GM23338 (cell line): ENCODE data around the gene GALNT7. TPM values are rescaled to one million over a fixed set of nuclear protein-coding genes. Genes with fewer than 3 reads are reported as not detected.

Source experiments
- ATAC-seq: fragments of 200-7000 bp; cut with Tn5 transposase; 3 replicates; pipeline ENCODE4 v1.9.1; 2020
- DNase-seq: peaks from one replicate; pipeline ENCODE4 v3.0.0-alpha.2; 2015; ENCODE audit warnings: low spot score
- H2AFZ ChIP-seq: fragments of 200-600 bp; sonication (generic); 2 replicates; pipeline ENCODE4 v1.8.0; 2016; ENCODE audit warnings: antibody characterized with exemption, mild to moderate bottlenecking, moderate library complexity
- H3F3A ChIP-seq: fragments of 200-600 bp; sonication (generic); replicated peaks from 2 replicates; pipeline ENCODE4 v1.8.0; 2017; ENCODE audit warnings: antibody characterized with exemption, mixed run types, low read depth
- H3K27ac ChIP-seq: fragments of 200-600 bp; sonication (generic); 2 replicates; pipeline ENCODE4 v1.6.1; 2016; ENCODE audit warnings: low read depth
- H3K27me3 ChIP-seq: fragments of 200-600 bp; sonication (generic); 2 replicates; pipeline ENCODE4 v1.8.0; 2016; ENCODE audit warnings: mild to moderate bottlenecking, mixed run types, moderate library complexity; ENCODE audit not compliant: insufficient read depth
- H3K36me3 ChIP-seq: fragments of 200-600 bp; sonication (generic); 2 replicates; pipeline ENCODE4 v1.8.0; 2016; ENCODE audit warnings: mild to moderate bottlenecking; ENCODE audit not compliant: insufficient read depth
- H3K4me1 ChIP-seq: fragments of 200-600 bp; sonication (generic); 2 replicates; pipeline ENCODE4 v1.8.0; 2016; ENCODE audit warnings: mild to moderate bottlenecking, moderate library complexity; ENCODE audit not compliant: insufficient read depth
- H3K4me2 ChIP-seq: fragments of 200-600 bp; sonication (generic); 2 replicates; pipeline ENCODE4 v1.7.1; 2017; ENCODE audit warnings: mixed run types
- H3K4me3 ChIP-seq: fragments of 200-600 bp; sonication (generic); 2 replicates; pipeline ENCODE4 v1.6.1; 2016; ENCODE audit warnings: mixed run types
- H3K79me2 ChIP-seq: fragments of 200-600 bp; sonication (generic); replicated peaks from 2 replicates; pipeline ENCODE4 v1.8.0; 2017; ENCODE audit warnings: mild to moderate bottlenecking; ENCODE audit not compliant: insufficient read depth
- H3K9me2 ChIP-seq: fragments of 200-600 bp; sonication (generic); 2 replicates; pipeline ENCODE4 v1.8.0; 2017; ENCODE audit not compliant: insufficient read depth
- H4K20me1 ChIP-seq: fragments of 200-600 bp; sonication (generic); replicated peaks from 2 replicates; pipeline ENCODE4 v1.8.0; 2017; ENCODE audit warnings: mild to moderate bottlenecking; ENCODE audit not compliant: insufficient read depth
- H3K27ac Mint-ChIP-seq: 2 replicates; pipeline ENCODE4 v1.8.0; 2020; ENCODE audit warnings: inconsistent platforms, mild to moderate bottlenecking, moderate library complexity, mixed read lengths
- H3K27me3 Mint-ChIP-seq: 3 replicates; pipeline ENCODE4 v1.8.0; 2022; ENCODE audit warnings: low read depth, mild to moderate bottlenecking, moderate library complexity, mixed read lengths, inconsistent platforms; ENCODE audit not compliant: insufficient read depth, poor library complexity
- H3K36me3 Mint-ChIP-seq: 3 replicates; pipeline ENCODE4 v1.8.0; 2021; ENCODE audit warnings: low read depth, mild to moderate bottlenecking, inconsistent platforms, moderate library complexity, mixed read lengths
- H3K4me1 Mint-ChIP-seq: 3 replicates; pipeline ENCODE4 v1.8.0; 2020; ENCODE audit warnings: mild to moderate bottlenecking, inconsistent platforms, mixed read lengths
- H3K4me3 Mint-ChIP-seq: 3 replicates; pipeline ENCODE4 v1.8.0; 2021; ENCODE audit warnings: moderate library complexity, mild to moderate bottlenecking, inconsistent platforms, mixed read lengths
- H3K9me3 Mint-ChIP-seq: 3 replicates; pipeline ENCODE4 v1.8.0; 2020; ENCODE audit warnings: moderate library complexity, mild to moderate bottlenecking, inconsistent platforms, mixed read lengths
- CREB1 ChIP-seq: fragments of 250-450 bp; sonication (Bioruptor Pico); IDR thresholded peaks from 2 replicates; pipeline ENCODE4 v1.5.0; 2020; ENCODE audit warnings: low read depth, mild to moderate bottlenecking, moderate library complexity
- EZH2 ChIP-seq: fragments of 200-600 bp; sonication (generic); IDR thresholded peaks from one replicate; pipeline ENCODE4 v1.8.0; 2017; ENCODE audit warnings: antibody characterized with exemption, mild to moderate bottlenecking, low read depth; ENCODE audit not compliant: unreplicated experiment
- EZH2phosphoT487 ChIP-seq: fragments of 200-600 bp; sonication (generic); IDR thresholded peaks from one replicate; pipeline ENCODE4 v1.8.1; 2018; ENCODE audit warnings: antibody characterized with exemption; ENCODE audit not compliant: unreplicated experiment
- JUNB ChIP-seq: IDR thresholded peaks from one replicate; pipeline ENCODE4 v1.6.1; 2016; ENCODE audit warnings: antibody characterized with exemption; ENCODE audit not compliant: unreplicated experiment
- NANOG ChIP-seq: IDR thresholded peaks from 2 replicates; pipeline ENCODE4 v1.6.1; 2016; ENCODE audit warnings: antibody characterized with exemption, borderline replicate concordance
- POLR2AphosphoS5 ChIP-seq: IDR thresholded peaks from 2 replicates; pipeline ENCODE4 v1.6.1; 2016; ENCODE audit warnings: antibody characterized with exemption, low read depth
- STAT1 ChIP-seq: IDR thresholded peaks from one replicate; pipeline ENCODE4 v1.6.1; 2016; ENCODE audit warnings: antibody characterized with exemption; ENCODE audit not compliant: unreplicated experiment
- ZNF114 ChIP-seq: fragments of 250-450 bp; sonication (Bioruptor Pico); IDR thresholded peaks from 2 replicates; pipeline ENCODE4 v1.5.0; 2020; ENCODE audit warnings: mild to moderate bottlenecking, moderate library complexity
- ZNF331 ChIP-seq: fragments of 250-450 bp; sonication (Bioruptor Pico); IDR thresholded peaks from 2 replicates; pipeline ENCODE4 v1.5.0; 2020; ENCODE audit warnings: low read depth, mild to moderate bottlenecking, moderate library complexity
- polyA plus RNA-seq: library from polyadenylated mRNA; unstranded; fragments of >200 nt; fragmentation: Nextera tagmentation; extraction: Ambion mirVana; gene quantifications from 2 replicates; pipeline ENCODE4 v1.2.1, GENCODE V29; 2016
- total RNA-seq: library from RNA; depleted of rRNA; stranded (reverse); fragments of >200 nt; shearing (Covaris generic); gene quantifications from 2 replicates; pipeline ENCODE4 v1.2.3, GENCODE V29; 2014
- TF ChIP-seq, protein P1 (sequence below), 2 experiments: fragments of 200-600 bp in 1 of 2; sonication (generic) in 1 of 2; conservative IDR thresholded peaks; 2 replicates each; pipeline versions ENCODE4 v1.5.1 to v1.6.1; 2016 to 2017; ENCODE audit warnings: antibody characterized with exemption in 2 of 2, low read depth in 2 of 2, mild to moderate bottlenecking in 2 of 2, moderate library complexity in 1 of 2
- TF ChIP-seq, protein P2 (sequence below): IDR thresholded peaks from 2 replicates; pipeline ENCODE4 v1.6.1; 2016; ENCODE audit warnings: antibody characterized with exemption
- TF ChIP-seq, protein P3 (sequence below): IDR thresholded peaks from one replicate; pipeline ENCODE4 v1.6.1; 2018; ENCODE audit warnings: antibody characterized with exemption; ENCODE audit not compliant: unreplicated experiment
- TF ChIP-seq, protein P4 (sequence below): fragments of 250-450 bp; sonication (Bioruptor Pico); IDR thresholded peaks from 2 replicates; pipeline ENCODE4 v1.5.0; 2020; ENCODE audit warnings: mild to moderate bottlenecking, moderate library complexity

The GALNT7 gene
- total and polyA plus RNA-seq, 2 experiments from 2014 or later, result 31.8 to 72.2 TPM

DNA sequence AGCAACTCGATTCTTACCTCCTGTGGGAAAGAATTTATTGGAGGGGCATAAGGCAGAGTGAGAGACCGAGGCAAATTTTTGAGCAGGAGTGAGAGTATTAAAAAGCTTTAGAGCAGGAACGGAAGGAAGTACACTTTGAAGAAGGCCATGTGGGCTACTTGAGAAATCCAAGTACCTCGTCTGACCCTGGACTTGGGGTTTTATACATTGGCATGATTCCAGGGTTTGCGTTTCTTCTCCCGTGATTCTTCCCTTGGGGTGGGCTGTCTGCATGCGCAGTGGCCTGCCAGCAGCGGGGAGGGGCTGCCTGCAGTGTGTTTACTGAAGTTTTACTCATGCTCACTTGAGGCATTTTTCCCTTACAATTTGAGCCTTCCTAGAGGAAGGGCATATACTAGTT is 3.4 kb downstream of the GALNT7 start:
- ATAC-seq (no peak), DNase-seq (no peak)
- H3K36me3 Mint-ChIP-seq, result peaks cover 10% of the 10 kb centered on the region; the same call in 2 of the 3 replicates
- peak overlapping the region; percentile 28; the same call in 1 of the 3 replicates for H3K4me3 Mint-ChIP-seq
- H3K9me3 Mint-ChIP-seq, result peaks cover 3% of the 10 kb centered on the region; the same call in 1 of the 3 replicates
- peak overlapping the region; percentile 97; the same call in 1 of the 2 replicates for H3K4me3 ChIP-seq
- no peaks in the 10 kb centered on the region for H3K27me3 ChIP-seq
- H3K36me3 ChIP-seq, result no peaks in the 10 kb centered on the region
- H3K27ac ChIP-seq, result 0 out of 2 replicates have a peak overlapping the region, but pooled peaks have one; percentile 29
- H3K9me2 ChIP-seq, result no peaks in the 10 kb centered on the region
- H3F3A ChIP-seq, result peaks cover 10% of the 10 kb centered on the region
- TF ChIP-seq, protein P1, sequence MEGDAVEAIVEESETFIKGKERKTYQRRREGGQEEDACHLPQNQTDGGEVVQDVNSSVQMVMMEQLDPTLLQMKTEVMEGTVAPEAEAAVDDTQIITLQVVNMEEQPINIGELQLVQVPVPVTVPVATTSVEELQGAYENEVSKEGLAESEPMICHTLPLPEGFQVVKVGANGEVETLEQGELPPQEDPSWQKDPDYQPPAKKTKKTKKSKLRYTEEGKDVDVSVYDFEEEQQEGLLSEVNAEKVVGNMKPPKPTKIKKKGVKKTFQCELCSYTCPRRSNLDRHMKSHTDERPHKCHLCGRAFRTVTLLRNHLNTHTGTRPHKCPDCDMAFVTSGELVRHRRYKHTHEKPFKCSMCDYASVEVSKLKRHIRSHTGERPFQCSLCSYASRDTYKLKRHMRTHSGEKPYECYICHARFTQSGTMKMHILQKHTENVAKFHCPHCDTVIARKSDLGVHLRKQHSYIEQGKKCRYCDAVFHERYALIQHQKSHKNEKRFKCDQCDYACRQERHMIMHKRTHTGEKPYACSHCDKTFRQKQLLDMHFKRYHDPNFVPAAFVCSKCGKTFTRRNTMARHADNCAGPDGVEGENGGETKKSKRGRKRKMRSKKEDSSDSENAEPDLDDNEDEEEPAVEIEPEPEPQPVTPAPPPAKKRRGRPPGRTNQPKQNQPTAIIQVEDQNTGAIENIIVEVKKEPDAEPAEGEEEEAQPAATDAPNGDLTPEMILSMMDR (conservative IDR thresholded peaks at IDR 0.05; ENCODE audit: low read depth in 2 of 2), result no peak
- no peak for TF ChIP-seq POLR2AphosphoS5
- TF ChIP-seq, protein P2, sequence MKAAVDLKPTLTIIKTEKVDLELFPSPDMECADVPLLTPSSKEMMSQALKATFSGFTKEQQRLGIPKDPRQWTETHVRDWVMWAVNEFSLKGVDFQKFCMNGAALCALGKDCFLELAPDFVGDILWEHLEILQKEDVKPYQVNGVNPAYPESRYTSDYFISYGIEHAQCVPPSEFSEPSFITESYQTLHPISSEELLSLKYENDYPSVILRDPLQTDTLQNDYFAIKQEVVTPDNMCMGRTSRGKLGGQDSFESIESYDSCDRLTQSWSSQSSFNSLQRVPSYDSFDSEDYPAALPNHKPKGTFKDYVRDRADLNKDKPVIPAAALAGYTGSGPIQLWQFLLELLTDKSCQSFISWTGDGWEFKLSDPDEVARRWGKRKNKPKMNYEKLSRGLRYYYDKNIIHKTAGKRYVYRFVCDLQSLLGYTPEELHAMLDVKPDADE, result no peak
- TF ChIP-seq EZH2phosphoT487, result no peak
- TF ChIP-seq, protein P3, sequence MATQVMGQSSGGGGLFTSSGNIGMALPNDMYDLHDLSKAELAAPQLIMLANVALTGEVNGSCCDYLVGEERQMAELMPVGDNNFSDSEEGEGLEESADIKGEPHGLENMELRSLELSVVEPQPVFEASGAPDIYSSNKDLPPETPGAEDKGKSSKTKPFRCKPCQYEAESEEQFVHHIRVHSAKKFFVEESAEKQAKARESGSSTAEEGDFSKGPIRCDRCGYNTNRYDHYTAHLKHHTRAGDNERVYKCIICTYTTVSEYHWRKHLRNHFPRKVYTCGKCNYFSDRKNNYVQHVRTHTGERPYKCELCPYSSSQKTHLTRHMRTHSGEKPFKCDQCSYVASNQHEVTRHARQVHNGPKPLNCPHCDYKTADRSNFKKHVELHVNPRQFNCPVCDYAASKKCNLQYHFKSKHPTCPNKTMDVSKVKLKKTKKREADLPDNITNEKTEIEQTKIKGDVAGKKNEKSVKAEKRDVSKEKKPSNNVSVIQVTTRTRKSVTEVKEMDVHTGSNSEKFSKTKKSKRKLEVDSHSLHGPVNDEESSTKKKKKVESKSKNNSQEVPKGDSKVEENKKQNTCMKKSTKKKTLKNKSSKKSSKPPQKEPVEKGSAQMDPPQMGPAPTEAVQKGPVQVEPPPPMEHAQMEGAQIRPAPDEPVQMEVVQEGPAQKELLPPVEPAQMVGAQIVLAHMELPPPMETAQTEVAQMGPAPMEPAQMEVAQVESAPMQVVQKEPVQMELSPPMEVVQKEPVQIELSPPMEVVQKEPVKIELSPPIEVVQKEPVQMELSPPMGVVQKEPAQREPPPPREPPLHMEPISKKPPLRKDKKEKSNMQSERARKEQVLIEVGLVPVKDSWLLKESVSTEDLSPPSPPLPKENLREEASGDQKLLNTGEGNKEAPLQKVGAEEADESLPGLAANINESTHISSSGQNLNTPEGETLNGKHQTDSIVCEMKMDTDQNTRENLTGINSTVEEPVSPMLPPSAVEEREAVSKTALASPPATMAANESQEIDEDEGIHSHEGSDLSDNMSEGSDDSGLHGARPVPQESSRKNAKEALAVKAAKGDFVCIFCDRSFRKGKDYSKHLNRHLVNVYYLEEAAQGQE, result no peak
- TF ChIP-seq JUNB, result no peak
- no peak for TF ChIP-seq NANOG
- no peak for TF ChIP-seq STAT1
- TF ChIP-seq, protein P4, sequence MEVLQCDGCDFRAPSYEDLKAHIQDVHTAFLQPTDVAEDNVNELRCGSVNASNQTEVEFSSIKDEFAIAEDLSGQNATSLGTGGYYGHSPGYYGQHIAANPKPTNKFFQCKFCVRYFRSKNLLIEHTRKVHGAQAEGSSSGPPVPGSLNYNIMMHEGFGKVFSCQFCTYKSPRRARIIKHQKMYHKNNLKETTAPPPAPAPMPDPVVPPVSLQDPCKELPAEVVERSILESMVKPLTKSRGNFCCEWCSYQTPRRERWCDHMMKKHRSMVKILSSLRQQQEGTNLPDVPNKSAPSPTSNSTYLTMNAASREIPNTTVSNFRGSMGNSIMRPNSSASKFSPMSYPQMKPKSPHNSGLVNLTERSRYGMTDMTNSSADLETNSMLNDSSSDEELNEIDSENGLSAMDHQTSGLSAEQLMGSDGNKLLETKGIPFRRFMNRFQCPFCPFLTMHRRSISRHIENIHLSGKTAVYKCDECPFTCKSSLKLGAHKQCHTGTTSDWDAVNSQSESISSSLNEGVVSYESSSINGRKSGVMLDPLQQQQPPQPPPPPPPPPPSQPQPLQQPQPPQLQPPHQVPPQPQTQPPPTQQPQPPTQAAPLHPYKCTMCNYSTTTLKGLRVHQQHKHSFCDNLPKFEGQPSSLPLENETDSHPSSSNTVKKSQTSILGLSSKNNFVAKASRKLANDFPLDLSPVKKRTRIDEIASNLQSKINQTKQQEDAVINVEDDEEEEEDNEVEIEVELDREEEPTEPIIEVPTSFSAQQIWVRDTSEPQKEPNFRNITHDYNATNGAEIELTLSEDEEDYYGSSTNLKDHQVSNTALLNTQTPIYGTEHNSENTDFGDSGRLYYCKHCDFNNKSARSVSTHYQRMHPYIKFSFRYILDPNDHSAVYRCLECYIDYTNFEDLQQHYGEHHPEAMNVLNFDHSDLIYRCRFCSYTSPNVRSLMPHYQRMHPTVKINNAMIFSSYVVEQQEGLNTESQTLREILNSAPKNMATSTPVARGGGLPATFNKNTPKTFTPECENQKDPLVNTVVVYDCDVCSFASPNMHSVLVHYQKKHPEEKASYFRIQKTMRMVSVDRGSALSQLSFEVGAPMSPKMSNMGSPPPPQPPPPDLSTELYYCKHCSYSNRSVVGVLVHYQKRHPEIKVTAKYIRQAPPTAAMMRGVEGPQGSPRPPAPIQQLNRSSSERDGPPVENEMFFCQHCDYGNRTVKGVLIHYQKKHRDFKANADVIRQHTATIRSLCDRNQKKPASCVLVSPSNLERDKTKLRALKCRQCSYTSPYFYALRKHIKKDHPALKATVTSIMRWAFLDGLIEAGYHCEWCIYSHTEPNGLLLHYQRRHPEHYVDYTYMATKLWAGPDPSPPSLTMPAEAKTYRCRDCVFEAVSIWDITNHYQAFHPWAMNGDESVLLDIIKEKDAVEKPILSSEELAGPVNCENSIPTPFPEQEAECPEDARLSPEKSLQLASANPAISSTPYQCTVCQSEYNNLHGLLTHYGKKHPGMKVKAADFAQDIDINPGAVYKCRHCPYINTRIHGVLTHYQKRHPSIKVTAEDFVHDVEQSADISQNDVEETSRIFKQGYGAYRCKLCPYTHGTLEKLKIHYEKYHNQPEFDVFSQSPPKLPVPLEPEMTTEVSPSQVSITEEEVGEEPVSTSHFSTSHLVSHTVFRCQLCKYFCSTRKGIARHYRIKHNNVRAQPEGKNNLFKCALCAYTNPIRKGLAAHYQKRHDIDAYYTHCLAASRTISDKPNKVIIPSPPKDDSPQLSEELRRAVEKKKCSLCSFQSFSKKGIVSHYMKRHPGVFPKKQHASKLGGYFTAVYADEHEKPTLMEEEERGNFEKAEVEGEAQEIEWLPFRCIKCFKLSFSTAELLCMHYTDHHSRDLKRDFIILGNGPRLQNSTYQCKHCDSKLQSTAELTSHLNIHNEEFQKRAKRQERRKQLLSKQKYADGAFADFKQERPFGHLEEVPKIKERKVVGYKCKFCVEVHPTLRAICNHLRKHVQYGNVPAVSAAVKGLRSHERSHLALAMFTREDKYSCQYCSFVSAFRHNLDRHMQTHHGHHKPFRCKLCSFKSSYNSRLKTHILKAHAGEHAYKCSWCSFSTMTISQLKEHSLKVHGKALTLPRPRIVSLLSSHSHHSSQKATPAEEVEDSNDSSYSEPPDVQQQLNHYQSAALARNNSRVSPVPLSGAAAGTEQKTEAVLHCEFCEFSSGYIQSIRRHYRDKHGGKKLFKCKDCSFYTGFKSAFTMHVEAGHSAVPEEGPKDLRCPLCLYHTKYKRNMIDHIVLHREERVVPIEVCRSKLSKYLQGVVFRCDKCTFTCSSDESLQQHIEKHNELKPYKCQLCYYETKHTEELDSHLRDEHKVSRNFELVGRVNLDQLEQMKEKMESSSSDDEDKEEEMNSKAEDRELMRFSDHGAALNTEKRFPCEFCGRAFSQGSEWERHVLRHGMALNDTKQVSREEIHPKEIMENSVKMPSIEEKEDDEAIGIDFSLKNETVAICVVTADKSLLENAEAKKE (CRISPR knock-in tag), result no peak
- TF ChIP-seq ZNF114, result no peak
- no peak for TF ChIP-seq EZH2
- TF ChIP-seq CREB1 (CRISPR knock-in tag), result no peak
- TF ChIP-seq ZNF331, result no peak
- H3K27me3 Mint-ChIP-seq, result peaks cover 6% of the 10 kb centered on the region
- H3K79me2 ChIP-seq, result peaks cover 78% of the 10 kb centered on the region
- H4K20me1 ChIP-seq, result peaks cover 14% of the 10 kb centered on the region
- H3K4me1 ChIP-seq, result peaks cover 68% of the 10 kb centered on the region
- no peak overlapping the region for H3K27ac Mint-ChIP-seq
- H3K4me1 Mint-ChIP-seq, result peaks cover 72% of the 10 kb centered on the region
- H2AFZ ChIP-seq, result no peak overlapping the region
- peak overlapping the region; percentile 79 for H3K4me2 ChIP-seq
